GM13976 (cell line): ENCODE measurements around the gene COG5.

ENCODE experiments used
- DNase-seq: peaks from one replicate; pipeline ENCODE4 v3.0.0; 2012; ENCODE audit warnings: low spot score
- in situ Hi-C: fragments of 300-500 bp; cut with MboI; formaldehyde crosslinking; loops from one replicate; pipeline ENCODE4 v1.12.0; 2022; ENCODE audit warnings: low sequenced_read_pairs, mixed read lengths, inconsistent platforms; ENCODE audit not compliant: unreplicated experiment
- TF ChIP-seq, protein P1 (sequence below): IDR thresholded peaks from 2 replicates; pipeline ENCODE4 v1.5.1; 2012; ENCODE audit warnings: borderline replicate concordance, mild to moderate bottlenecking; ENCODE audit not compliant: insufficient read depth; ENCODE audit errors: extremely low read depth, missing control alignments, control extremely low read depth

Gene COG5

DNA sequence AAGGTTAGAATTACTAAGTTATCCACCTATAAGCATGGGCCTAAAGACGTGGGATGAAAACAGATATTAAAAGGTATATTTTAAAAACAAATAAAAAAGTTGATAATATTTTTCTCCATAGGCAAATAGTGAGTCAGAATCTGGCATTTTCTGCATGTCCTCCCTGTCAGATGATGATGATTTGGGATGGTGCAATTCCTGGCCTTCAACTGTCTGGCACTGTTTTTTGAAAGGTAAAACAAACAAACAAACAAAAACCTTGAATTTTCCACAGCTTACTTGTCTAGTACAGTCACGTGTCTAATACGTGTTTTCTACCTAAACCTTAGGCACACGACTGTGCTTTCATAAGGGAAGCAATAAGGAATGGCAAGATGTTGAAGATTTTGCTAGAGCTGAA is 377.5 kb downstream of the COG5 start:
- TF ChIP-seq, protein P1, sequence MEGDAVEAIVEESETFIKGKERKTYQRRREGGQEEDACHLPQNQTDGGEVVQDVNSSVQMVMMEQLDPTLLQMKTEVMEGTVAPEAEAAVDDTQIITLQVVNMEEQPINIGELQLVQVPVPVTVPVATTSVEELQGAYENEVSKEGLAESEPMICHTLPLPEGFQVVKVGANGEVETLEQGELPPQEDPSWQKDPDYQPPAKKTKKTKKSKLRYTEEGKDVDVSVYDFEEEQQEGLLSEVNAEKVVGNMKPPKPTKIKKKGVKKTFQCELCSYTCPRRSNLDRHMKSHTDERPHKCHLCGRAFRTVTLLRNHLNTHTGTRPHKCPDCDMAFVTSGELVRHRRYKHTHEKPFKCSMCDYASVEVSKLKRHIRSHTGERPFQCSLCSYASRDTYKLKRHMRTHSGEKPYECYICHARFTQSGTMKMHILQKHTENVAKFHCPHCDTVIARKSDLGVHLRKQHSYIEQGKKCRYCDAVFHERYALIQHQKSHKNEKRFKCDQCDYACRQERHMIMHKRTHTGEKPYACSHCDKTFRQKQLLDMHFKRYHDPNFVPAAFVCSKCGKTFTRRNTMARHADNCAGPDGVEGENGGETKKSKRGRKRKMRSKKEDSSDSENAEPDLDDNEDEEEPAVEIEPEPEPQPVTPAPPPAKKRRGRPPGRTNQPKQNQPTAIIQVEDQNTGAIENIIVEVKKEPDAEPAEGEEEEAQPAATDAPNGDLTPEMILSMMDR: no peak
- in situ Hi-C loops: no loop called here
- DNase-seq: no peak

DNA sequence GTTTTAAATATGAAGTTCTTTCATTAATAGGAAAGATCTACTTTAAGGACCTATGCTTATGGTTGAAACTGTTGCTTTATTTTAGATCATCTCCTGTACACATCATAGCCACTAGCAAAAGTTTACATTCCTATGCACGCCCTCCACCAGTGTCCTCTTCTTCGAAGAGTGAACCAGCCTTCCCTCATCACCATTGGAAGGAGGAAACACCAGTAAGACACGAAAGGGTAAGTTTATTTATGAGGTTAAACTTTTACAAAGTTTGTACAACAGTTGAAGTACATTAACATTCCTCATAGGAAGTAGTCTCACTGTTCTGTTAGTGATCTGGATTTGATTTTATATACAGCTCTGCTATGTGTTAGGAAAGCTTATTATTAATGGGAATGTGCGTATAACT is 378.0 kb downstream of the COG5 start:
- in situ Hi-C loops: no loop called here
- DNase-seq: no peak
- TF ChIP-seq, protein P1: no peak

DNA sequence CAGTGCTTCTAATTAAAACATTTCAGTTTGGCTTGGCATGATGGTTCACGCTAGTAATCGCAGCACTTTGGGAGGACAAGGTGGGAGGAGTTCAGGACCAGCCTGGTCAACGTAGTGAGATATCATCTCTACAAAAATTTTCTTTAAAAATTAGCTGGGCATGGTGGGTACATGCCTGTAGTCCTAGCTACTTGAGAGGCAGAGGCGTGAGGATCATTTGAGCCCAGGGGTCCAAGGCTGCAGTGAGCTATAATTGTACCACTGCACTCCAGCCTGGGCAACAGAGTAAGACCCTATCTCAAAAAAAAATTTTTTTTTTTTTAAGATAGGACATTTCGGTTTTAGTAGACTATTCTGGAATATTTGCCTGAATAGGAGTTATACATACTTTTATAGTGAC is 382.5 kb downstream of the COG5 start:
- in situ Hi-C loops: no loop called here
- no peak for DNase-seq
- TF ChIP-seq, protein P1: no peak

DNA sequence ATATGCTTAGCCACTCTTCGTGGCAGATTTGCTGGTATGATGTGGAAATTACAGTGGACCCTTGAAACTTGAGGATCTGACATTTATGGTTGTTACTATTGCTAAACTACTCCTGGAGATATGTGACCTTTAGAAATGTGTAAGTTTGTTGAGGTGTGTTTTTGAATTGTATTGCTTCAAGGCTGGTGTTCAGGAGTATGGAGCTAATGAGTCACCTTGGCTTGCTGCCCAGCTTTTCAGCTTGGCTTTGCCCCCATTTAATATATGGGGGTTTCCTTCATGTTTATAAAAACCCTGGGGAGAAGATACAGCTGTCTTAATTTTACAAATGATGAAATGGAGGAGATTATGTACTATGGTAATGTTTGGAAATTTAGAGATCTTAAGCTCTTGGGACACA is 383.3 kb downstream of the COG5 start:
- DNase-seq: no peak
- in situ Hi-C loops: no loop called here
- TF ChIP-seq, protein P1: no peak

DNA sequence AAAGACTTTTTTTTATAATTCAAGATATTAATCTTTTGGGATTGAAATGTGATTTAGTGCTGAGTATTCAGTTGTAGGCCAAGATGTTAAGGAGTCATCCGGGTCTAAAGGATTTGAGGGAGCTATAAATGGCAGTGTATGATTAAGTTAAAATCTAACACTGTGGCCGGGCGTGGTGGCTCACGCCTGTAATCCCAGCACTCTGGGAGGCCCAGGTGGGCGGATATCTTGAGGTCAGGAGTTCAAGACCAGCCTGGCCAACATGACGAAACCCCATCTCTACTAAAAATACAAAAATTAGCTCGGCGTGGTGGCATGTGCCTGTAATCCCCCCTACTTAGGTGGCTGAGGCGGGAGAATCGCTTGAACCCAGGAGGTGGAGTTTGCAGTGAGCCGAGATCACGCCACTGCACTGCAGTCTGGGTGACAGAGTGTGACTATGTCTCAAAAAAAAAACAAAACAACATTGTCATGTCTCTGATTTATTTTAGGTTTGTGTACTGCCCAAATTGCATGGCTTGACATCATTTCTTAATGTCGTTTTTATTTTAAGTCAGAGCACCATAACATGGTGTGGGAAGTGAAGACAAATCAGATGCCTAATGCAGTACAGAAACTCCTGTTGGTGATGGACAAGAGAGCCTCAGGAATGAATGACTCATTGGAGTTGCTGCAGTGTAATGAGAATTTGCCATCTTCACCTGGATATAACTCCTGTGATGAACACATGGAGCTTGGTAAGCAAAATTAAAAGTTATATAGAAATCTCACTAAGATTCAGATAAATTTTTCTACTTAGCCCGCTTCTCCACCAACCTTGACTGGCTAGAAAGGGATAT is 384.2 kb downstream of the COG5 start:
- in situ Hi-C loops: no loop called here
- DNase-seq: no peak
- TF ChIP-seq, protein P1: no peak

DNA sequence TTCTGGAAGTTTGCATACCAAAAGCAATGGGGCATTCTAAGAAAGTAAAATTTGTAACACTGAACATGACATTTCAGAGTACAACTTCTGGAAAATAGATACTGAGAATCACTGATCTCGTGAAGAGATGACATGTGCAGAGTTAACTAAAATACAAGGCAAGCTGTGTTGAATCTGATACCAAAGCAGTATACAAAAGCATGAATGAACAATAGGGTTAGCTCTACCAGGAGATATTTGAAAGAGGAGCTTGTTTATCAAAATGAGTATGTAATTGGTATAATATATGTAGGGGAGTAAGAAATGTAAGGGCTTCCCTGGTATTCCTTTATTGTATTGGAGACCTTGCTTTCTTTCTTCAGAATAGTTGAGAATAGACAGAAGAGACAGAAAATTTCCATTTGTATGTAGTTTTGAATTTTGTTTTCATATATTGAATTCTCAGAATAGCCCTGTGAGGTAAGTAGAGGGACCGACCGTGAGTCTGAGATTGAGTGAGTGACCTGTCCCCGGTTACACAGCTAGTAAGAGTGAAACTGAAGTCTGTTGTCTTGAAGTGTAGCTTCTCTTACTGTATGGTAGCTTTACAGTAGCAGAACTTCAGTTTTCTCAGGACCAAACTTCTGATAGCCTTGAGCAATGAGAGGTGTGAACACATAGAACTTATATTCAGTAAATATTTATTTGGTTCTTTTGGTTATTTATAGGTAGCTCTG is 389.9 kb downstream of the COG5 start:
- DNase-seq: peak; percentile 59
- TF ChIP-seq, protein P1: no peak
- in situ Hi-C loops: no loop called here
